Osteoblast (primary cell): ENCODE results near the gene RUFY4. TPM values are rescaled to one million over a fixed set of nuclear protein-coding genes. Genes with fewer than 3 reads are reported as not detected.
A peak's percentile ranks its signal among the peaks of the same experiment; 100 is the strongest.

Experiments used
- DNase-seq: peaks from one replicate; pipeline ENCODE4 v3.0.0; 2011; ENCODE audit warnings: low spot score, mixed read lengths; ENCODE audit not compliant: insufficient read length; ENCODE audit errors: missing footprints
- H2AFZ ChIP-seq: 2 replicates; pipeline ENCODE4 v1.6.0; 2011; ENCODE audit warnings: mild to moderate bottlenecking, low read length
- H3K27ac ChIP-seq: 2 replicates; pipeline ENCODE4 v1.5.1; 2011; ENCODE audit warnings: mild to moderate bottlenecking, low read depth, low read length, moderate library complexity
- H3K27me3 ChIP-seq: 2 replicates; pipeline ENCODE4 v1.6.0; 2012; ENCODE audit warnings: mild to moderate bottlenecking, control low read depth, inconsistent platforms, low read length, moderate library complexity; ENCODE audit not compliant: insufficient read depth
- H3K36me3 ChIP-seq: 2 replicates; pipeline ENCODE4 v1.5.1; 2011; ENCODE audit warnings: mild to moderate bottlenecking, low read length, control low read depth, moderate library complexity; ENCODE audit not compliant: insufficient read depth
- H3K4me1 ChIP-seq: 2 replicates; pipeline ENCODE4 v1.5.1; 2011; ENCODE audit warnings: mild to moderate bottlenecking, low read length, control low read depth, moderate library complexity; ENCODE audit not compliant: insufficient read depth
- H3K4me2 ChIP-seq: 2 replicates; pipeline ENCODE4 v1.6.0; 2011; ENCODE audit warnings: mild to moderate bottlenecking, low read length; ENCODE audit not compliant: insufficient read depth
- H3K4me3 ChIP-seq: fragments of 200-600 bp; sonication (generic); 3 replicates; pipeline ENCODE4 v1.5.1; 2012; ENCODE audit warnings: mild to moderate bottlenecking, low read length, inconsistent platforms; ENCODE audit not compliant: insufficient read depth
- H3K79me2 ChIP-seq: 2 replicates; pipeline ENCODE4 v1.6.0; 2012; ENCODE audit warnings: mild to moderate bottlenecking, low read length, control low read depth, inconsistent platforms; ENCODE audit not compliant: insufficient read depth
- H3K9me3 ChIP-seq: 2 replicates; pipeline ENCODE4 v1.5.1; 2011; ENCODE audit warnings: low read depth, low read length, control low read depth
- H4K20me1 ChIP-seq: 2 replicates; pipeline ENCODE4 v1.6.0; 2012; ENCODE audit warnings: mild to moderate bottlenecking, low read length, control low read depth; ENCODE audit not compliant: insufficient read depth
- CTCF ChIP-seq: IDR thresholded peaks from 2 replicates; pipeline ENCODE4 v1.5.1; 2011; ENCODE audit warnings: mild to moderate bottlenecking, low read depth, low read length, moderate library complexity; ENCODE audit errors: extremely low read depth
- total RNA-seq: library from RNA; depleted of rRNA; stranded (reverse); fragments of >200 nt; gene quantifications from 2 replicates; pipeline ENCODE4 v1.2.3, GENCODE V29; 2012

The RUFY4 gene
- total RNA-seq, 1 donor, result not detected

GRCh38 chr2:218021536-218022071, 47.4 kb upstream of the RUFY4 start:
- Histone ChIP-seq H3K36me3 (no peaks in the 10 kb centered on the region), H3K4me3 (no peak overlapping the region), H3K4me2 (no peak overlapping the region), H3K27ac (no peak overlapping the region), H3K27me3 (no peaks in the 10 kb centered on the region), H3K4me1 (no peaks in the 10 kb centered on the region), H4K20me1 (no peaks in the 10 kb centered on the region), H3K9me3 (no peaks in the 10 kb centered on the region), H3K79me2 (no peaks in the 10 kb centered on the region), H2AFZ (no peak overlapping the region)
- no peak for TF ChIP-seq CTCF
- DNase-seq, result no peak

GRCh38 chr2:218022131-218022850, 46.8 kb upstream of the RUFY4 start:
- Histone ChIP-seq H3K4me1 (no peaks in the 10 kb centered on the region), H3K27me3 (no peaks in the 10 kb centered on the region)

GRCh38 chr2:218022851-218023530, 46.1 kb upstream of the RUFY4 start:
- H3K79me2 ChIP-seq, result no peaks in the 10 kb centered on the region
- no peaks in the 10 kb centered on the region for H3K27me3 ChIP-seq
- DNase-seq, result no peak
- no peaks in the 10 kb centered on the region for H3K36me3 ChIP-seq
- no peak overlapping the region for H3K4me2 ChIP-seq
- H4K20me1 ChIP-seq, result no peaks in the 10 kb centered on the region
- no peak overlapping the region for H3K27ac ChIP-seq
- no peak for TF ChIP-seq CTCF
- H3K9me3 ChIP-seq, result no peaks in the 10 kb centered on the region
- H3K4me3 ChIP-seq, result no peak overlapping the region
- H3K4me1 ChIP-seq, result no peaks in the 10 kb centered on the region
- H2AFZ ChIP-seq, result no peak overlapping the region

More at GRCh38 chr2:218022131-218022850, 46.8 kb upstream of the RUFY4 start:
- Histone ChIP-seq H3K27ac (no peak overlapping the region), H3K9me3 (no peaks in the 10 kb centered on the region), H3K4me3 (no peak overlapping the region), H3K4me2 (no peak overlapping the region), H4K20me1 (no peaks in the 10 kb centered on the region), H2AFZ (no peak overlapping the region), H3K36me3 (no peaks in the 10 kb centered on the region), H3K79me2 (no peaks in the 10 kb centered on the region)
- no peak for DNase-seq
- TF ChIP-seq CTCF, result no peak

GRCh38 chr2:218023636-218024035, 45.4 kb upstream of the RUFY4 start:
- Histone ChIP-seq H3K36me3 (no peaks in the 10 kb centered on the region), H3K4me2 (no peak overlapping the region), H3K79me2 (no peaks in the 10 kb centered on the region), H3K27me3 (no peaks in the 10 kb centered on the region), H4K20me1 (no peaks in the 10 kb centered on the region), H3K4me1 (no peaks in the 10 kb centered on the region), H3K4me3 (no peak overlapping the region), H3K9me3 (no peaks in the 10 kb centered on the region), H2AFZ (no peak overlapping the region), H3K27ac (no peak overlapping the region)
- TF ChIP-seq CTCF, result no peak
- DNase-seq, result peak; percentile 71
